Astrocyte (in vitro differentiated cells and primary cell): ENCODE results near the gene PKP4. TPM values are rescaled to one million over a fixed set of nuclear protein-coding genes. Genes with fewer than 3 reads are reported as not detected.
A peak's percentile ranks its signal among the peaks of the same experiment; 100 is the strongest.

ENCODE experiments used
- DNase-seq: peaks from one replicate; pipeline ENCODE4 v3.0.0-alpha.2; 2010; ENCODE audit warnings: low read depth
- FAIRE-seq: peaks from 2 replicates; lab custom pipeline; 2011; peaks lifted over from hg19 to GRCh38; lab: Jason Lieb, UNC
- H2AFZ ChIP-seq: 2 replicates; pipeline ENCODE4 v1.6.0; 2012; ENCODE audit warnings: low read depth, low read length, inconsistent platforms
- H3K27ac ChIP-seq: 2 replicates; pipeline ENCODE4 v1.5.1; 2011; ENCODE audit warnings: low read depth, low read length, inconsistent platforms
- H3K27me3 ChIP-seq: 2 replicates; pipeline ENCODE4 v1.6.0; 2011; ENCODE audit warnings: low read length, inconsistent platforms; ENCODE audit not compliant: insufficient read depth
- H3K36me3 ChIP-seq: 2 replicates; pipeline ENCODE4 v1.5.1; 2011; ENCODE audit warnings: low read length, inconsistent platforms; ENCODE audit not compliant: insufficient read depth
- H3K4me1 ChIP-seq: 2 replicates; pipeline ENCODE4 v1.5.1; 2011; ENCODE audit warnings: low read length, inconsistent platforms; ENCODE audit not compliant: insufficient read depth
- H3K4me2 ChIP-seq: 2 replicates; pipeline ENCODE4 v1.6.0; 2012; ENCODE audit warnings: low read length, inconsistent platforms
- H3K4me3 ChIP-seq: 2 replicates; pipeline ENCODE4 v1.5.1; 2011; ENCODE audit warnings: low read depth, mild to moderate bottlenecking, low read length, inconsistent platforms; ENCODE audit not compliant: insufficient read depth
- H3K79me2 ChIP-seq: 2 replicates; pipeline ENCODE4 v1.6.0; 2012; ENCODE audit warnings: mild to moderate bottlenecking, low read length, inconsistent platforms; ENCODE audit not compliant: insufficient read depth
- H3K9ac ChIP-seq: 2 replicates; pipeline ENCODE4 v1.6.0; 2012; ENCODE audit warnings: mild to moderate bottlenecking, low read length, inconsistent platforms
- H3K9me3 ChIP-seq: 2 replicates; pipeline ENCODE4 v1.5.1; 2012; ENCODE audit warnings: low read depth, mild to moderate bottlenecking, low read length, inconsistent platforms; ENCODE audit not compliant: insufficient read depth
- H4K20me1 ChIP-seq: 2 replicates; pipeline ENCODE4 v1.6.0; 2012; ENCODE audit warnings: low read length, inconsistent platforms; ENCODE audit not compliant: insufficient read depth
- H3K27ac Mint-ChIP-seq: one replicate; pipeline ENCODE4 v1.8.0; 2021; ENCODE audit warnings: mild to moderate bottlenecking, mixed read lengths; ENCODE audit not compliant: unreplicated experiment
- H3K27me3 Mint-ChIP-seq: one replicate; pipeline ENCODE4 v1.8.0; 2021; ENCODE audit warnings: low read depth, mixed read lengths; ENCODE audit not compliant: unreplicated experiment
- H3K36me3 Mint-ChIP-seq: one replicate; pipeline ENCODE4 v1.8.0; 2021; ENCODE audit warnings: low read depth, mixed read lengths; ENCODE audit not compliant: unreplicated experiment
- H3K4me1 Mint-ChIP-seq: one replicate; pipeline ENCODE4 v1.8.0; 2021; ENCODE audit warnings: low read depth, mixed read lengths; ENCODE audit not compliant: unreplicated experiment
- H3K4me3 Mint-ChIP-seq: one replicate; pipeline ENCODE4 v1.8.0; 2021; ENCODE audit warnings: mild to moderate bottlenecking, moderate library complexity, mixed read lengths; ENCODE audit not compliant: unreplicated experiment
- H3K9me3 Mint-ChIP-seq: one replicate; pipeline ENCODE4 v1.8.0; 2021; ENCODE audit warnings: mild to moderate bottlenecking, mixed read lengths; ENCODE audit not compliant: unreplicated experiment
- CTCF ChIP-seq: IDR thresholded peaks from 2 replicates; pipeline ENCODE4 v1.5.1; 2011; ENCODE audit warnings: low read depth, mild to moderate bottlenecking, inconsistent platforms, low read length, moderate library complexity; ENCODE audit not compliant: insufficient read depth
- EZH2 ChIP-seq: IDR thresholded peaks from 2 replicates; pipeline ENCODE4 v1.6.1; 2012; ENCODE audit warnings: mild to moderate bottlenecking, low read length, inconsistent platforms; ENCODE audit not compliant: insufficient read depth
- total RNA-seq: library from RNA; stranded (reverse); gene quantifications from 2 replicates; pipeline ENCODE4 v1.2.1, GENCODE V29; 2021

The PKP4 gene
- total RNA-seq, 1 donor from 2014 or later, result 38.4 TPM

GRCh38 chr2:158582670-158583069, 125.9 kb downstream of the PKP4 start:
- peaks cover 5% of the 10 kb centered on the region for H3K4me1 Mint-ChIP-seq

DNA sequence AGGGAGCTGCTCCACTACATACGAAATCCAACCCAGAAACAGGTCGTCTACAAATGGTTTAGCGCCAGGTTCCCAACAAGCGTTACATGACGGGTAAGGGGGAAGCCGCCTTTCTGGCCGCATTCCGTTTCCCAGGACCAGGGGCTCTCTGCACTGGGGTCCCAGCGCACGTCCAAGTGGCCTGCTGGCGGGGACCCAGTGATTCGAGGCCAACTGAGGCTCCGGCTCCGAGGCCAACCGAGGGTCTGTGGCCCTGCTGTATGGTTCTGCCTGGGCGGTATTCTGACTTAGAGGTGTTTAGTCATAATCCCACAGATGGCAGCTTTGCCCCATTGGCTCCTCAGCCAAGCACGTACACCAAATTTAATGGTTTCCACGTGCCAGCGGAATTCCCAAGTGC, 127.2 kb downstream of the PKP4 start:
- no peaks in the 10 kb centered on the region for H4K20me1 ChIP-seq
- no peaks in the 10 kb centered on the region for H3K9me3 ChIP-seq
- no peaks in the 10 kb centered on the region for H3K27me3 ChIP-seq
- no peaks in the 10 kb centered on the region for H3K9me3 Mint-ChIP-seq
- H3K27ac Mint-ChIP-seq, result no peak overlapping the region
- no peaks in the 10 kb centered on the region for H3K4me1 ChIP-seq
- H3K4me1 Mint-ChIP-seq, result peaks cover 5% of the 10 kb centered on the region
- H3K27ac ChIP-seq, result no peak overlapping the region
- H3K4me2 ChIP-seq, result no peak overlapping the region
- no peaks in the 10 kb centered on the region for H3K27me3 Mint-ChIP-seq
- no peak overlapping the region for H3K9ac ChIP-seq
- TF ChIP-seq CTCF, result no peak
- no peak for TF ChIP-seq EZH2
- FAIRE-seq (no peak), DNase-seq (no peak)
- no peak overlapping the region for H2AFZ ChIP-seq
- no peaks in the 10 kb centered on the region for H3K36me3 ChIP-seq
- H3K4me3 Mint-ChIP-seq, result no peak overlapping the region
- peaks cover 5% of the 10 kb centered on the region for H3K36me3 Mint-ChIP-seq
- no peaks in the 10 kb centered on the region for H3K79me2 ChIP-seq
- no peak overlapping the region for H3K4me3 ChIP-seq

More at GRCh38 chr2:158582670-158583069, 125.9 kb downstream of the PKP4 start:
- Histone ChIP-seq H3K27me3 (no peaks in the 10 kb centered on the region), H3K79me2 (no peaks in the 10 kb centered on the region), H3K4me1 (no peaks in the 10 kb centered on the region), H3K9me3 (no peaks in the 10 kb centered on the region), H2AFZ (no peak overlapping the region), H3K4me2 (no peak overlapping the region), H3K4me3 (no peak overlapping the region), H3K36me3 (no peaks in the 10 kb centered on the region), H3K9ac (no peak overlapping the region), H4K20me1 (no peaks in the 10 kb centered on the region), H3K27ac (no peak overlapping the region)
- DNase-seq (no peak), FAIRE-seq (no peak)
- Mint-ChIP-seq H3K9me3 (no peaks in the 10 kb centered on the region), H3K36me3 (peaks cover 5% of the 10 kb centered on the region), H3K4me3 (no peak overlapping the region), H3K27me3 (no peaks in the 10 kb centered on the region), H3K27ac (no peak overlapping the region)
- TF ChIP-seq CTCF (no peak), EZH2 (no peak)

DNA sequence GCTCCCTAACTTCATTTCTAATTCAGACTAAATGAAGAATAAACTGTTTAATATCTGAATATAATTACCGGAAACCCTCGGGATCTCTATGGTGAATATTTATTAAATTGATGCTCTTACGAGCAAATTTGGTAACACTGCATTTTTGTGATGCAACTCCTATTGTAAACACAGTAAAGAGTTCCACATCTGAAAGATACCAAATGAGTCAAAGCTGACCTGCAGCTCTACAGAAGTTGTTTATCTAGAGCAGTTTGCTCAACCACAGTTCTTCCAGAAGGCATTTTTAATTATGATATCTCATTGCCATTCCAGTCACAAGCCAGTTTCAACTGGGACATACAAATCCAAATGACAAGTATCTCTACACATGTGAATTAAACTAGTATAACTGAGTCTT, 129.7 kb downstream of the PKP4 start:
- no peak for FAIRE-seq
- no peaks in the 10 kb centered on the region for H3K36me3 ChIP-seq
- no peak overlapping the region for H3K9ac ChIP-seq
- Mint-ChIP-seq H3K4me1 (peaks cover 5% of the 10 kb centered on the region), H3K9me3 (no peaks in the 10 kb centered on the region), H3K4me3 (no peak overlapping the region), H3K36me3 (peaks cover 5% of the 10 kb centered on the region), H3K27ac (peak overlapping the region; percentile 5), H3K27me3 (no peaks in the 10 kb centered on the region)
- no peaks in the 10 kb centered on the region for H3K27me3 ChIP-seq
- no peaks in the 10 kb centered on the region for H3K9me3 ChIP-seq
- H2AFZ ChIP-seq, result no peak overlapping the region
- no peak overlapping the region for H3K4me3 ChIP-seq
- TF ChIP-seq CTCF, result no peak
- H3K4me2 ChIP-seq, result no peak overlapping the region
- H4K20me1 ChIP-seq, result no peaks in the 10 kb centered on the region
- no peaks in the 10 kb centered on the region for H3K79me2 ChIP-seq
- DNase-seq, result peak; percentile 69
- H3K27ac ChIP-seq, result no peak overlapping the region
- no peaks in the 10 kb centered on the region for H3K4me1 ChIP-seq
